Stimulated activated CD4-positive, alpha-beta T cell treated with anti-CD3 and anti-CD28 coated beads, Interleukin-1b, Interleukin-23, amount 100 ng/mL, for 24 hours (primary cell): ENCODE results near the gene CPEB1.
"Not testable (repeated sequence)": the region's sequence is repeated elsewhere in the genome, so short reads cannot be mapped to it uniquely, and the experiment has no call there.

Experiments
- DNase-seq, 4 experiments: peaks; one replicate each; pipeline ENCODE4 v3.0.0-alpha.2; 2020; ENCODE audit warnings: low read depth in 4 of 4, low spot score in 1 of 4

CPEB1 gene

DNA sequence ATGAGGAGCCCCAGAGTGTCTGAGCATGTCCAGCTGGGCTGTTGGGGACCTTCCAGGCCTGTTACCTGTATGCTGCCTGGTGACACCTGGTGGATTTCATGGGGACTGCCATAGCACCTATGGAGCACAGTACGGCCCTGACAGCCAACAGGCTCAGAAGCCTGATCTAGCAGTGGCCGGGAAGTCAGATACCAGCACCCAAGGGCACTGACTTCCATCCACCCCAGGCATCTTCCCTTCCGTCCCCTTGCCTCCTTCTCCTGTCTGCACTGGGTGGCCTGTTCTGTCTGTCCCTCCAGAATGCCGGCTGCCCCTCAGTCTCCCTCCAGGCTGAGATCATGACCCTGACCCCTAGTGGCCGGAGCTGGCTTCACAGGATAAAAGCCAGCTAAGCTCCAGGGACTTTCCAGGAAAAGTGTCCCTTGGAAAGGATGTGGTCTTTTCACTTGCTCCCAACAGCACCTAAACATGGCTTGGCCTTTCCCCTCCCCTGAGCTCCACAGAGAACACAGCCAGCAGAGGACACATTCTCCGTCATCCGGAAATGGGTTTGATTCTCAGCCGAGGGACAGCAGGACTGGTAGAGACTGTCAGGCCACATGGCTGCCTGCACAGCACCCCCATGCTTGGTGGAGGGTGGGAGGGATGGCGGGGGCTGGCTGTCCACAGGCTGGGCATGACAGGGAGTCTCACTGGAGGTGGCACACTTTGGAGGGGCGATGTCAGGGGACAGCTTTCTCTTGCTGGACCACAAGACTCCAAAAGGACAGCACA lies 116.4 kb downstream of the CPEB1 start:
- peak in 2 of 4 experiments; percentile 39 to 42 for DNase-seq

DNA sequence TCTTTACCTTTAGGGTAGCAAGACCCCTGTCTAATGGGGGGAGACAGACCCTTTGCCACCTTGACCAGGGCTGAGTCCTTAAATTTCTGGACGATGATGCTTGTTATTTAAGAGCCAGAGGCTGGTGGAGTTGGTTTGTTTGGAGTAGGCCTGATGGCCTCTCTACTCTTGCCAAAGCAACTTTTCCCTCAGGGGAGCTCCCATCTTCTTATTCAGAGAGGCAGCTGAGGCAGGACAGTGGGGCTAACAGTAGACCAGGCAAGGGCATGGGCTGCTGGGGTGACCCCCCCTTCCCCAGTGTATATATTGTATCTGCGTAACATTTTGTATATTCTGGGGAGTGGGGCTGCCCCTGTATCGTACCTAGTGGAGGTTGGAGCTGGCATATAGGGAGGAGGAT lies 117.2 kb downstream of the CPEB1 start:
- no peak for DNase-seq

DNA sequence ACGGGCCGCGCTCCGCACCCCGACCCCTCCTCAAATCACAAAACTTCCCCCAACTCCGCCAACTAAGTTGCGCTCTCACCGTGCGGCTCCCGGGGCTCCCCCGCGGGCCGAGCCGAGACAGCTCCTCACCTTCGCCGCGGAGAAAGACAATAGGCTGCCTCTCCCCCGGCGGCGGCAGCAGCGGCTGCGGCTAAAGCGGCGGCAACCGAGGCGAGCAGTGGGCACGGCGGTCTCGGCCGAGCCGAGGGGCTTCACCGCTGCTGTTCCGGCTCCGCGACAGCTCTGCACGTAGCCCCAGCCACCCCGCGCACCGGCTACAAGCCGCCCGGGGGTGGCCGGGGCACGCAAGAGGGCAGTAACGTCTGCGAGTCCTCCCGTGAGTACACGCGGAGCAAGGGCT lies 133.6 kb downstream of the CPEB1 start:
- DNase-seq, result not testable (repeated sequence)

GRCh38 chr15:82507693-82508092 lies 139.5 kb downstream of the CPEB1 start:
- not testable (repeated sequence) for DNase-seq

DNA sequence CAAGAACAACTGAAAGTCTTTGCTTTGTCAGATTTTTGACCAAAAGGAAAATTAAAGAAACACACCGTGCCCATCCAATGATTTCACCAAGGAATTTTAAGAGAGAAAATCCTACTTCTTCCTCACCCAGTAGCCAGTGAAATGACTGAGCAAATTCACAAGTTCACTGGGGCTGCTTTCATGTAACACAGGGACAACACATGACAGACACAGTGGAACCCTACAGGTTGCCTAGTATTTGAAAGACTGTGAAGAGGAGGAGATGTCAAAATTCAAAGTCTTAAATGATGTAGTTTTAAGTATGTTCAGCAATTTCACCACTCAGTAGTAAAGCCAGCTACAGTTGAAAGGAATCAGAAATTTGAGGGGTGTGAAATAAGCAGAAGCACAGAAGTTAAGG lies 140.1 kb downstream of the CPEB1 start:
- not testable (repeated sequence) for DNase-seq

DNA sequence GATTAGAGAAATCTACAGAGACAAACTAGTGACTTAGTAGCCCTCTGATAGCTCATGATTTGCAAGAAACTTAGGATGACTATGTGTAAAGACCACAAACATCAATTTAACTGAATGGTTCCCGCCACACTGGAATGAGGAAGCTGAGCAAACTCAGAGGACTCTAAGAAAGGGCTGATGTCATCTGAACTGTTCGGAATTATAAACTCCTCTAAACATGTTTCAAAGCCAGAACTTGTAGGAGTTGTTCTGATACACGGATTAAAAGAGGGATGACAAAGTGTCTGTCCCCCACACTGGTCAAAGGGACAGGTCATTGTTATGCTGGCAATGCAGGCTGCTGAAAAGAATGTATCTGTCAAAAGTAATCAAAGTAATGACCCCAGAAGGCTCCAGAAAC lies 141.3 kb downstream of the CPEB1 start:
- DNase-seq, result not testable (repeated sequence)

DNA sequence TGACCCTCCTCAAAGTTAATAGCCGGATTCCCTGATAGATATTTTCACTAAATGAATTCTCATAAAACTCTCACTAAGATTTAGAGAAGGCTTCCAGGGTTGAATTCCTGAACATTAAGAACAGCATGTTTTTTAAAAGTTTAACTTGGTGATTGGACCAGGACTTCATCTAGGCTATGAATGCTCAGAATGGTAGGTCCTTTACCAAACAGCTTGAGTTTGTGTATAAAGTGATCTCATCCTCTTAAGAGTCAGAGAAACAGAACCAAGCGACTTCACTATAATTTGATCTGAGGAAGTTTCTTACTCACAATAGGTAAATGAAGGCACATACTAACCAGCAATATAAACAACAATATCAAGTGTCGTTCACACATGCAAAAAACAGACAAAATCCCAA lies 143.1 kb downstream of the CPEB1 start:
- not testable (repeated sequence) for DNase-seq

- DNase-seq, result not testable (repeated sequence)
These were observed 144.3 kb downstream of the CPEB1 start for GRCh38 chr15:82502700-82503339.

DNA sequence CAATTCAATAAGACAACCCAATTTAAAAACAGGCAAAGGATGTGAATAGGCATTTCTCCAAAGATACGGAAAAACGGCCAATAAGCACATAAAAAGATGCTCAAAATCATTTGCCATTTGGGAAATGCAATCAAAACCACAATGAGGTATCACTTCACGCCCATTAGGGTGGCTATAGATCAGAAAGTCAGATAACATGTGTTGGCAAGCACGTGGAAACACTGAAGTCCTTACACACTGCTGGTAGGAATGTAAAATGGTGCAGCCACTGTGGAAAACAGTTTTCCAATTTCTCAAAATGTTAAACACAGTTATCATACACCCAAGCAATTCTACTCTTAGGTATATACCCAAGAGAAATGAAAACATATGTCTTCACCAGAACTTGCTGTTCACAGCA lies 146.4 kb downstream of the CPEB1 start:
- not testable (repeated sequence) for DNase-seq

- not testable (repeated sequence) for DNase-seq
These were observed 149.2 kb downstream of the CPEB1 start for GRCh38 chr15:82497978-82498377.
